ENCODE data around the gene LRRC4C.
A peak's percentile ranks its signal among the peaks of the same experiment; 100 is the strongest.

Gene LRRC4C

DNA sequence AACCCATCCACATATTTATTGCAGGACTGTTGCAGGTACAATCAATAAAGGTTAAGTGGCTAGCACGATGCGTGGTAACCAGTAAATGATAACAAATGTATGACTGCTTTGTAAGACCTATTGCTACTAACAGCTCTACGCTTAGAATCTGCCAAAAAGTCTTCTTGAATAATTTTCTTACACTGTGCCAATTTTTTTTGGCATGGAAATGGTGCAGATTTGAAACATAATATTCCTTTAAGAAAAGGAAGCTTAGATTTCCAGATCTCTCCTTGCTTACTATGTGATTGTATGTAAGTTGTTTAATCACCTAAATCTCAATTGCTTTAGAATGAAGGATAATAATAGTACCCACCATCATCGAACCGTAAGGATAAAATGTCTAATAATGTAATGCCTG lies 192.0 kb downstream of the LRRC4C start:
- peak overlapping the region; percentile 15; the same call in 1 of the 2 replicates for H3K27ac ChIP-seq
- TF ChIP-seq, protein P1, sequence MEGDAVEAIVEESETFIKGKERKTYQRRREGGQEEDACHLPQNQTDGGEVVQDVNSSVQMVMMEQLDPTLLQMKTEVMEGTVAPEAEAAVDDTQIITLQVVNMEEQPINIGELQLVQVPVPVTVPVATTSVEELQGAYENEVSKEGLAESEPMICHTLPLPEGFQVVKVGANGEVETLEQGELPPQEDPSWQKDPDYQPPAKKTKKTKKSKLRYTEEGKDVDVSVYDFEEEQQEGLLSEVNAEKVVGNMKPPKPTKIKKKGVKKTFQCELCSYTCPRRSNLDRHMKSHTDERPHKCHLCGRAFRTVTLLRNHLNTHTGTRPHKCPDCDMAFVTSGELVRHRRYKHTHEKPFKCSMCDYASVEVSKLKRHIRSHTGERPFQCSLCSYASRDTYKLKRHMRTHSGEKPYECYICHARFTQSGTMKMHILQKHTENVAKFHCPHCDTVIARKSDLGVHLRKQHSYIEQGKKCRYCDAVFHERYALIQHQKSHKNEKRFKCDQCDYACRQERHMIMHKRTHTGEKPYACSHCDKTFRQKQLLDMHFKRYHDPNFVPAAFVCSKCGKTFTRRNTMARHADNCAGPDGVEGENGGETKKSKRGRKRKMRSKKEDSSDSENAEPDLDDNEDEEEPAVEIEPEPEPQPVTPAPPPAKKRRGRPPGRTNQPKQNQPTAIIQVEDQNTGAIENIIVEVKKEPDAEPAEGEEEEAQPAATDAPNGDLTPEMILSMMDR (conservative IDR thresholded peaks at IDR 0.05), result no peak

DNA sequence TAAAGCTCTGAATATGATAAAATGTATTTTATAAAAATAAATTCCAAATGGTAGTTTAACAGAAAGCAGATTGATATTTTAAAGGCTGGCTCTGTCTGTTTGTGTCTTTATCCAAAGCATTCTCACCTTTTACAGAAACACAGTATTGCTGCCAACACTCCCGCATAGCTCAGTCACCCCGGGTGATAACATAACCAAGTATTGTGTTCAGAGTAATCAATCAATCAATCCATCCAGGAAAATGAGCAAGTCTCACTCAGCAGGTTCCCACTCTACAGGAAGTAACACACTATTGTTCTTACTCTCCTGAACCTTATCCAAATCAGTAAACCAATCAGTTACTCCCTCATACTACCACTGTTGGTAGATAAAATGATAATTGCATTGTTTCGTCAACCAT lies 203.4 kb downstream of the LRRC4C start:
- TF ChIP-seq, protein P1 (conservative IDR thresholded peaks at IDR 0.05), result no peak
- peak overlapping the region; percentile 38; the same call in 1 of the 2 replicates for H3K27ac ChIP-seq

DNA sequence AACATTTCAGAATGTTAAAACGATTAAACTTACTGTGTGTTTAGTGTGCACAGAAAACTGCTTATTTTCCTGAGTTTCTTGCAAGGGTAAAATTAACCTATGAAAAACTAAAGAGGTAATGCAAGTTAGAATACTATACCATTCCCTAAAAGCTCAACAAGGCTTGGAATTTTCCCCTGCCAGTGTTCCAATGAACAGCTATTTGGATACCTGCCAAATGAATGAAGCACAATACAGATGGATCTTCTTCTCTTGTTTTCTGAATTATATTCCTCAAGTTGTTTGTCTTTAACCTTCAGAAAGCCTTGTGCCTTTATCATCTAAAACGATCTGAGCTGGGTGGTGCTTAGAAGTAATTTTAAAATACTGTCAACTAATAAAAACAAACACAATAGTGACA lies 204.5 kb downstream of the LRRC4C start:
- TF ChIP-seq, protein P1 (conservative IDR thresholded peaks at IDR 0.05), result no peak
- peak overlapping the region; percentile 38; the same call in 1 of the 2 replicates for H3K27ac ChIP-seq

DNA sequence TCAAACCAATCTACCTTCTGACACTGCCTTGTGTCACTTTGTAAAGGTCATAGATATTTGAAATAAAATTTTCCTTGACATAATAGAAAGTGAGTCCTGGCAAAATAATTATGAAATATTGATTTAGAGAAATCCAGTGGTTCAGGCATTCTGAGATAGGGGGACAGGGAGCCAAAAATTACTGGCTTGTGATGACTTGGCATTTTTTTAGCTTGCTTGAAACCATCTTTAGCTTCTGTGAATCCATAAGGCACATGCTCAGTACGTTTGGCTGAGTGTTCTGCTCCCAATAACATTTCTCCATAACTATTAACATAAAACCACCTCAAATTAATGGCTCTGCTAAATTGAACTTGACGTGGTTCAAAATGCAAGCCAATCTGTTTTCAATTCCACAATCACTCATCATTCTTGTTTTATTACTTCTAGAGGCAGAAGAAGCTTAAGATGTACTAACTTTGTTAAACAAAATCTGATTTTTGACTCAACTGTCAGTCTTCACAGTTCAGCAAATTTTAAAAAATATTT lies 209.0 kb downstream of the LRRC4C start:
- H3K27ac ChIP-seq, result no peak overlapping the region
- TF ChIP-seq, protein P1 (conservative IDR thresholded peaks at IDR 0.05), result no peak

DNA sequence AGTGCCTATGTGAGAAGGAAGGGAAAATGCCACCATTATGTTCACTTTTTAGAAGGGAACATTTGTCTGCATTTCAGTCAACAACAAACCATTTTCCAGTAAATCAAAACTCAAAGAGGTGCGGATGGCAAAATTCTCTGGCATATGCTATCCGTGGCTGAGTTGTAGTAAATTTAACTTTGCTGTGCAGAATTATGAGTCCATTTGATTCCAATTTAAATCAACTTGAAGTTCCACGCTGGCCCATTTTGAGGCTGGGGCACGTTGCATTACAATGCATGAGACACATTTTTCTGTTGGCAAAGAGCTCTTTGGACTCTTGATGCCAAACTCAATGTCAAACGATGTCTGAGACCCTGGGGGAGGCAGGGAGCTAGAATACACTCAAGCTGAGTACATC lies 211.8 kb downstream of the LRRC4C start:
- H3K27ac ChIP-seq, result no peak overlapping the region
- TF ChIP-seq, protein P1 (conservative IDR thresholded peaks at IDR 0.05), result no peak

DNA sequence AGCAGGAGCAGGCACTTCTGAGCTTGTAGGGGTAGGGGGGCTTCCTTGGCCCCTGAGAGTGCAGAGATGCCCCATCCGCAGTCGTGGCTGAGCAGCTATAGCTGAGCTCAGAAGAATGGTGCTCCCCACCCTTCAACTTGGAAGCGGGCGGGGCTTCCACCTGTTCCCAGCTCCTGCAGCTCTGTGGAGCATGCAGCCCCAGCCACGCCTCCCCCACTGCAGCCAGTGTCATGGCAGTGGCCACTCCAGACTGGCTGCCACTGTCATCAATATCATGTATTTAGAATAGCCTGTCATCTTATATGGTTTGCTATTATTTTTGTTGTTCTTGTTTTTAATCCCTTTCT lies 213.1 kb downstream of the LRRC4C start:
- no peak overlapping the region for H3K27ac ChIP-seq
- TF ChIP-seq, protein P1 (conservative IDR thresholded peaks at IDR 0.05), result no peak

DNA sequence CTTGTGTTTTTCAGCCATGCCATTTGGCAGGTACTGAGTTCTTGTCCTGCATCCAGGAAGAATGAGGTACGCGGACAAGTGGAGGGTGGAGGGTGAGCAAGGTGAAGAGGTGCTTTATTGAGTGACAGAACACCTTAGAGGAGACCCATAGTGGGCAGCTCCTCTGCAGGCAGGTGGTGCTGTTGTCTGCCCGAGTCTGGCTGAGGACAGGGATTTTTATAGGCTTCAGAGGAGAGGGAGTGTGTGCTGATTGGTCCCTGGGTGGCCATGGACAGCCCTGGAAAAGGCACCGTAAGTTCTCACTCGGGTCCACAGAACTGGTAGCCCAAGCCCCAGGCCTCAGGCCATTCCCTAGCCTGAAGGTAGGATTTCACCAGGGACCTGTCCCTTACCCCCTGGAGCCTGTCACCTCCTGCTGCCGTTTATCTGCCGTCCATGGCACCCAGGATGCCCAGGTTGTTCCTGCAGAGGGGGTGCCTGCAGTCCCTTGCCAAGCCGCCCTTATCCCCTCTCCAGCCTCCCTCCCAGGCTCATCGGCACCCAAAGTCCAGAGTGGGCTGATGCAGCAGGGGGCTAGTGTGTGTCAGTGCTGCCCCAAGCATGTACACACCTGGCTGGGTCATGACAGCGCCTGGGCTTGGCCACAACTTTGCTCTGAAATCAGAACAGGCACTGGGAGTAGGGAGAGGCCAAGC lies 213.6 kb downstream of the LRRC4C start:
- TF ChIP-seq, protein P1 (conservative IDR thresholded peaks at IDR 0.05), result no peak
- no peak overlapping the region for H3K27ac ChIP-seq
